Progenitor cell of endocrine pancreas (in vitro differentiated cells): ENCODE results near the gene GLG1. TPM values are rescaled to one million over a fixed set of nuclear protein-coding genes. Genes with fewer than 3 reads are reported as not detected.
A peak's percentile ranks its signal among the peaks of the same experiment; 100 is the strongest.

Experiments
- DNase-seq: peaks from one replicate; pipeline ENCODE4 v3.0.0; 2021; ENCODE audit warnings: low spot score; ENCODE audit not compliant: unreplicated experiment
- H3K27ac Mint-ChIP-seq: 2 replicates; pipeline ENCODE4 v1.8.0; 2021; ENCODE audit warnings: mild to moderate bottlenecking, moderate library complexity, mixed read lengths
- H3K27me3 Mint-ChIP-seq: 2 replicates; pipeline ENCODE4 v1.8.0; 2021; ENCODE audit warnings: mixed read lengths
- H3K36me3 Mint-ChIP-seq: 2 replicates; pipeline ENCODE4 v1.8.0; 2022; ENCODE audit warnings: mixed read lengths; ENCODE audit not compliant: insufficient read depth
- H3K4me1 Mint-ChIP-seq: 2 replicates; pipeline ENCODE4 v1.8.0; 2021; ENCODE audit warnings: low read depth, mixed read lengths
- H3K4me3 Mint-ChIP-seq: 2 replicates; pipeline ENCODE4 v1.8.0; 2021; ENCODE audit warnings: low read depth, mild to moderate bottlenecking, moderate library complexity, mixed read lengths
- H3K9me3 Mint-ChIP-seq: 2 replicates; pipeline ENCODE4 v1.8.0; 2021; ENCODE audit warnings: low read depth, mixed read lengths
- total RNA-seq: library from RNA; stranded (reverse); gene quantifications from 2 replicates; pipeline ENCODE4 v1.2.1, GENCODE V29; 2021
- TF ChIP-seq, protein P1 (sequence below): fragments of 200-600 bp; sonication (generic); IDR thresholded peaks from one replicate; pipeline ENCODE4 v1.5.0; 2021; ENCODE audit warnings: antibody characterized with exemption, mild to moderate bottlenecking; ENCODE audit not compliant: unreplicated experiment

Gene GLG1
- total RNA-seq, 1 donor from 2014 or later, result 173 TPM

- H3K36me3 Mint-ChIP-seq, result peaks cover 20% of the 10 kb centered on the region
- TF ChIP-seq, protein P1, sequence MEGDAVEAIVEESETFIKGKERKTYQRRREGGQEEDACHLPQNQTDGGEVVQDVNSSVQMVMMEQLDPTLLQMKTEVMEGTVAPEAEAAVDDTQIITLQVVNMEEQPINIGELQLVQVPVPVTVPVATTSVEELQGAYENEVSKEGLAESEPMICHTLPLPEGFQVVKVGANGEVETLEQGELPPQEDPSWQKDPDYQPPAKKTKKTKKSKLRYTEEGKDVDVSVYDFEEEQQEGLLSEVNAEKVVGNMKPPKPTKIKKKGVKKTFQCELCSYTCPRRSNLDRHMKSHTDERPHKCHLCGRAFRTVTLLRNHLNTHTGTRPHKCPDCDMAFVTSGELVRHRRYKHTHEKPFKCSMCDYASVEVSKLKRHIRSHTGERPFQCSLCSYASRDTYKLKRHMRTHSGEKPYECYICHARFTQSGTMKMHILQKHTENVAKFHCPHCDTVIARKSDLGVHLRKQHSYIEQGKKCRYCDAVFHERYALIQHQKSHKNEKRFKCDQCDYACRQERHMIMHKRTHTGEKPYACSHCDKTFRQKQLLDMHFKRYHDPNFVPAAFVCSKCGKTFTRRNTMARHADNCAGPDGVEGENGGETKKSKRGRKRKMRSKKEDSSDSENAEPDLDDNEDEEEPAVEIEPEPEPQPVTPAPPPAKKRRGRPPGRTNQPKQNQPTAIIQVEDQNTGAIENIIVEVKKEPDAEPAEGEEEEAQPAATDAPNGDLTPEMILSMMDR, result no peak
- no peak overlapping the region for H3K27ac Mint-ChIP-seq
- no peaks in the 10 kb centered on the region for H3K27me3 Mint-ChIP-seq
- no peak overlapping the region for H3K4me3 Mint-ChIP-seq
- DNase-seq, result no peak
- H3K9me3 Mint-ChIP-seq, result no peaks in the 10 kb centered on the region
- peaks cover 5% of the 10 kb centered on the region for H3K4me1 Mint-ChIP-seq
These were observed 26.8 kb upstream of the GLG1 start for GRCh38 chr16:74633686-74634085.

DNA sequence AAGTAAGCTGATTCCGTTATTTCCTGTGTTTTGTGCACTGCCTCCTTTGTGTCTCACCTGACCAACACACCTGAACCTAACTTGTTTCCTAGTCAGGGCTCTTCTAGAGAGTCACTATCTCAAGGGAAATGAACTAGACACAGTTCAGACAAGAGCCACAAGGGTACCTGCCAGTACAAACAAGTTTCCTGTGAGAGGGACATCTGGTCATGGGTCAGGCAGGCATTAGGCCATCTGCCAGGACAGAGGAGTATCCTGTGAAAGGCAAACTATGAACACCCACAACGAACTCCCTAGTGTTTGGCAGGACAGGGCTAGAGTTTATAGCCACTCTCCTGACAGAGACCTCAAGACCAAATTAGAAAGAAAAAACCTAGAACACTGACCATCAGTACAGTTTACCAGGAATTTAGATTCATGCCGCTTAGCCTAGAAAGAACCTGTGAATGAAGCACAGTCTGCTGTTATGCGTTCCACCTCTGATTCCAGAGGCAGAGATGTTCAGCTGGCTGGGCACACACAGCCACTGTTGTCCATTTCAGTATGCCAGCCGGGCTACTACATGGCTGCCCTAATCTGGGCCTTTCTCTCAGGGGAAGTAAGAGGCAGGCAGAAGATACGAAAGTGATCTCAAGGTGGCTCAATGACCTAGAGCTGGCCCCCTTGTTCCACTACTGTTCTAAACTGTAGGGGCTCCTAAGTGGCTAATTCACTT, 20.7 kb upstream of the GLG1 start:
- no peaks in the 10 kb centered on the region for H3K4me1 Mint-ChIP-seq
- H3K27me3 Mint-ChIP-seq, result no peaks in the 10 kb centered on the region
- no peaks in the 10 kb centered on the region for H3K9me3 Mint-ChIP-seq
- TF ChIP-seq, protein P1, result no peak
- H3K27ac Mint-ChIP-seq, result peak overlapping the region; percentile 93
- H3K36me3 Mint-ChIP-seq, result peaks cover 27% of the 10 kb centered on the region
- DNase-seq, result no peak
- no peak overlapping the region for H3K4me3 Mint-ChIP-seq

DNA sequence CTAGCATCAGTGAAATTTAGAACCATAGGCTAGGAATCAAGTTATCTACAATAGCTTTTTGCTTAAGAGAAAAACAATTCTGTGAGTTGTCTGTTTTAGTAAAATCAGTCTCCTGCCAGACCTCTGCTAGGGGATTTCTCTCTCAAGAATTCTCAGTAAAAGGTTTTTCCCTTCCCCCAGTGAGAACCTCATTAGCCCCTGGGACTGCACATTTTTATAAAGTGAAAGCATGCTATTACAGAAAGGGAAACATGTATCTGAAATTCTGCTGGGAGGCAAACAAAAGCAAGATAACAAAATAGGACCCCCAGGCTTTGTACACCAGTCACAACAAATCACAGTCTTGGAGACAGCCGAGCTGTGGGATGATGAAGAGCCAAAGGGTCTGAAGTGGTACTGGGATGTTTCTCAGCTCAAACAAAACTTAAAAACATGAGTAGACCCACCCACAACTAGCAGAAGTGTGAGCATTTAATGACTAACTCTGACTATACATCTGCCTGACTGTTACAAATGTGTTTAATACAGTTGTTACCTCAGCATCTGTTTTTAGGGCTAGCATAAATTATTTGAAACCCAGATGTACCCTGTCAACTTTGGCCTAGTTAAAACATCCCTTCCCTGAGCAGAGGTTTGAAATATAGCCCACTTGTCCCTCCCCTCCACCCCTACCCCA, 20.0 kb upstream of the GLG1 start:
- Mint-ChIP-seq H3K36me3 (peaks cover 25% of the 10 kb centered on the region), H3K4me3 (no peak overlapping the region), H3K27ac (no peak overlapping the region)

GRCh38 chr16:74625500-74626350, 18.8 kb upstream of the GLG1 start:
- Mint-ChIP-seq H3K4me1 (no peaks in the 10 kb centered on the region), H3K4me3 (no peak overlapping the region), H3K36me3 (peaks cover 30% of the 10 kb centered on the region), H3K9me3 (no peaks in the 10 kb centered on the region), H3K27ac (peak overlapping the region; percentile 91), H3K27me3 (no peaks in the 10 kb centered on the region)
- DNase-seq, result no peak
- TF ChIP-seq, protein P1, result no peak

More for the DNA sequence above, 20.0 kb upstream of the GLG1 start:
- TF ChIP-seq, protein P1, result no peak
- DNase-seq, result no peak
- Mint-ChIP-seq H3K4me1 (no peaks in the 10 kb centered on the region), H3K27me3 (no peaks in the 10 kb centered on the region), H3K9me3 (no peaks in the 10 kb centered on the region)

DNA sequence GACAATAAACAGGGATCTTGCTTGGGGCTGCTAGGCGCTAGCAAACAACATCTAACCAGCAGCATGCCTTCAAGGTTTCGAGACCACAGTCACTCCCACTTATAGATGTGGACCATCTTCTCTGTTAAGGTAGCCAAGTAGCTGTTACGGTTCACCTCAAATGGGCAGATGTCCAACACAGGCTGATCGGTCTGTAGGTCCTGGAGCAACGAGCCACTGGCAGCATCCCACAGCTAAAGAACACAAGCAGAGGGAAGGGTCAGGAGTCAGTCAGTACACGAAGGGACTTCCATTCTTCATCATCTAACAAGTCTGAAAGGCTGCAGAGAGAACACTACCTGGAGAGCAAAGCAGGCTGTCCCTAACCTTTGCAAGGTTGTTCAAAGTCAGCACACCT, 16.9 kb upstream of the GLG1 start:
- Mint-ChIP-seq H3K27ac (no peak overlapping the region), H3K4me1 (no peaks in the 10 kb centered on the region), H3K27me3 (no peaks in the 10 kb centered on the region), H3K4me3 (no peak overlapping the region), H3K9me3 (no peaks in the 10 kb centered on the region), H3K36me3 (peaks cover 25% of the 10 kb centered on the region)
- TF ChIP-seq, protein P1, result no peak
- no peak for DNase-seq
